SU-DHL-6 (cell line): ENCODE measurements around the gene MPPED2.

Source experiments
- EZH2phosphoT487 ChIP-seq: fragments of 200-600 bp; sonication (generic), shearing (Covaris generic); conservative IDR thresholded peaks from 2 replicates; pipeline ENCODE4 v1.6.1; 2018; ENCODE audit warnings: mild to moderate bottlenecking, antibody characterized with exemption, low read length, moderate library complexity, mixed read lengths
- TF ChIP-seq, protein P1 (sequence below): fragments of 200-600 bp; sonication (generic); IDR thresholded peaks from one replicate; pipeline ENCODE4 v1.5.1; 2017; ENCODE audit warnings: antibody characterized with exemption, mild to moderate bottlenecking, low read length, moderate library complexity; ENCODE audit not compliant: insufficient read depth, poor library complexity, severe bottlenecking

DNA sequence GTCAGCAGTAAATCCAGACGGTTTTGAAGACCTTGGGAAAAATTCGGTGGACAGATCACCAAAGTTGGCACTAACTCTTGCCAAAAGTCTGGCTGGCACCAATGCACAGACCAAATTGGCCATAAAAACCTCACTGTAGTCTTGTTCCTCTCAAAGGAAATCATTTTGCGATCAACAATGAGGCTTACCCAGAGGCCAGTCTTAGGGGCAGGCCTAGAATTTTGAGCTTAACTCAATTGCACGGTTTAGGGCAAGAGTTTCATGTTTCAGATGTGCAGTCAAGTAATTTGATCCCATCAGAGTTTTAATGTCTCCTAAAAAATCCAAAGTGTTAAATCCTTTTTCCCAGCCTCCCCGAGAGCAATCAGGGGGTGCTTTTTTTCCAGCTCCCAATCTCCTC lies 19.0 kb downstream of the MPPED2 start:
- TF ChIP-seq EZH2phosphoT487, result no peak
- TF ChIP-seq, protein P1, sequence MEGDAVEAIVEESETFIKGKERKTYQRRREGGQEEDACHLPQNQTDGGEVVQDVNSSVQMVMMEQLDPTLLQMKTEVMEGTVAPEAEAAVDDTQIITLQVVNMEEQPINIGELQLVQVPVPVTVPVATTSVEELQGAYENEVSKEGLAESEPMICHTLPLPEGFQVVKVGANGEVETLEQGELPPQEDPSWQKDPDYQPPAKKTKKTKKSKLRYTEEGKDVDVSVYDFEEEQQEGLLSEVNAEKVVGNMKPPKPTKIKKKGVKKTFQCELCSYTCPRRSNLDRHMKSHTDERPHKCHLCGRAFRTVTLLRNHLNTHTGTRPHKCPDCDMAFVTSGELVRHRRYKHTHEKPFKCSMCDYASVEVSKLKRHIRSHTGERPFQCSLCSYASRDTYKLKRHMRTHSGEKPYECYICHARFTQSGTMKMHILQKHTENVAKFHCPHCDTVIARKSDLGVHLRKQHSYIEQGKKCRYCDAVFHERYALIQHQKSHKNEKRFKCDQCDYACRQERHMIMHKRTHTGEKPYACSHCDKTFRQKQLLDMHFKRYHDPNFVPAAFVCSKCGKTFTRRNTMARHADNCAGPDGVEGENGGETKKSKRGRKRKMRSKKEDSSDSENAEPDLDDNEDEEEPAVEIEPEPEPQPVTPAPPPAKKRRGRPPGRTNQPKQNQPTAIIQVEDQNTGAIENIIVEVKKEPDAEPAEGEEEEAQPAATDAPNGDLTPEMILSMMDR, result no peak
